K562 (cell line): ENCODE results near the gene PRM1. TPM values are rescaled to one million over a fixed set of nuclear protein-coding genes. Genes with fewer than 3 reads are reported as not detected.

Source experiments
- GABPB1 ChIP-seq: sonication (generic); formaldehyde crosslinking; IDR thresholded peaks from 2 replicates; pipeline ENCODE4 v1.8.0; 2022; ENCODE audit warnings: mild to moderate bottlenecking, missing genetic modification reagents
- GATAD2A ChIP-seq: fragments of 450-650 bp; IDR thresholded peaks from 2 replicates; pipeline ENCODE4 v1.6.1; 2017
- HDAC6 ChIP-seq: IDR thresholded peaks from 2 replicates; pipeline ENCODE4 v1.6.1; 2012; ENCODE audit warnings: low read depth, mild to moderate bottlenecking, control low read depth, inconsistent platforms, low read length, moderate library complexity
- RBBP5 ChIP-seq: fragments of 200-600 bp; sonication (generic); IDR thresholded peaks from 2 replicates; pipeline ENCODE4 v1.6.1; 2012; ENCODE audit warnings: borderline replicate concordance, mild to moderate bottlenecking, low read length, control low read depth, inconsistent platforms; ENCODE audit not compliant: insufficient read depth, poor library complexity, severe bottlenecking
- RFX5 ChIP-seq: IDR thresholded peaks from 2 replicates; pipeline ENCODE4 v1.6.1; 2011; ENCODE audit warnings: low read depth, mild to moderate bottlenecking, improper control_type of control experiment, low read length
- ZNF408 ChIP-seq: fragments of 250-450 bp; sonication (Bioruptor Pico); IDR thresholded peaks from 2 replicates; pipeline ENCODE4 v1.4.0; 2020; ENCODE audit warnings: low read depth, mild to moderate bottlenecking, moderate library complexity
- polyA plus RNA-seq, 8 experiments: library from polyadenylated mRNA; depleted of rRNA in 4 of 8; stranded (reverse) in 5 of 8; unstranded in 3 of 8; fragments of >200 nt; fragmentation: Nextera tagmentation in 2 of 8; fragmentation: Illumina TruSeq in 1 of 8; extraction: Ambion mirVana in 2 of 8; extraction: Trizol in 1 of 8; gene quantifications; 2 replicates each; pipeline versions ENCODE4 v1.2.1 to v1.2.3, GENCODE V29; 2011 to 2014; ENCODE audit warnings: inconsistent platforms in 1 of 8, missing spikeins in 1 of 8
- total RNA-seq, 7 experiments: library from RNA; depleted of rRNA in 6 of 7; stranded (reverse); fragments of >200 nt in 6 of 7; fragmentation: Illumina TruSeq in 2 of 7; extraction: Trizol in 2 of 7; gene quantifications; 2 replicates each; pipeline versions ENCODE4 v1.2.1 to v1.2.3, GENCODE V29; 2011 to 2021; ENCODE audit warnings: low replicate concordance in 1 of 7
- TF ChIP-seq, protein P1 (sequence below): sonication (generic); formaldehyde crosslinking; IDR thresholded peaks from 2 replicates; pipeline ENCODE4 v1.8.0; 2022; ENCODE audit warnings: mild to moderate bottlenecking, missing genetic modification reagents
- TF ChIP-seq, protein P2 (sequence below): sonication (generic); formaldehyde crosslinking; IDR thresholded peaks from 2 replicates; pipeline ENCODE4 v1.8.1; 2023; ENCODE audit warnings: missing genetic modification reagents, mild to moderate bottlenecking, borderline replicate concordance
- TF ChIP-seq, protein P3 (sequence below): fragments of 250-450 bp; sonication (Bioruptor Pico); IDR thresholded peaks from 2 replicates; pipeline ENCODE4 v1.5.0; 2021; ENCODE audit warnings: mild to moderate bottlenecking, moderate library complexity
- TF ChIP-seq, protein P4 (sequence below): fragments of 200-400 bp; formaldehyde crosslinking; IDR thresholded peaks from 2 replicates; pipeline ENCODE4 v1.6.1; 2017; ENCODE audit warnings: mild to moderate bottlenecking, low read depth, low read length, moderate library complexity

Gene PRM1
- total and polyA plus RNA-seq, 9 of the 15 experiments (the other 6 are each of a cell fraction or from before 2014, with no cell fraction given), result not detected

DNA sequence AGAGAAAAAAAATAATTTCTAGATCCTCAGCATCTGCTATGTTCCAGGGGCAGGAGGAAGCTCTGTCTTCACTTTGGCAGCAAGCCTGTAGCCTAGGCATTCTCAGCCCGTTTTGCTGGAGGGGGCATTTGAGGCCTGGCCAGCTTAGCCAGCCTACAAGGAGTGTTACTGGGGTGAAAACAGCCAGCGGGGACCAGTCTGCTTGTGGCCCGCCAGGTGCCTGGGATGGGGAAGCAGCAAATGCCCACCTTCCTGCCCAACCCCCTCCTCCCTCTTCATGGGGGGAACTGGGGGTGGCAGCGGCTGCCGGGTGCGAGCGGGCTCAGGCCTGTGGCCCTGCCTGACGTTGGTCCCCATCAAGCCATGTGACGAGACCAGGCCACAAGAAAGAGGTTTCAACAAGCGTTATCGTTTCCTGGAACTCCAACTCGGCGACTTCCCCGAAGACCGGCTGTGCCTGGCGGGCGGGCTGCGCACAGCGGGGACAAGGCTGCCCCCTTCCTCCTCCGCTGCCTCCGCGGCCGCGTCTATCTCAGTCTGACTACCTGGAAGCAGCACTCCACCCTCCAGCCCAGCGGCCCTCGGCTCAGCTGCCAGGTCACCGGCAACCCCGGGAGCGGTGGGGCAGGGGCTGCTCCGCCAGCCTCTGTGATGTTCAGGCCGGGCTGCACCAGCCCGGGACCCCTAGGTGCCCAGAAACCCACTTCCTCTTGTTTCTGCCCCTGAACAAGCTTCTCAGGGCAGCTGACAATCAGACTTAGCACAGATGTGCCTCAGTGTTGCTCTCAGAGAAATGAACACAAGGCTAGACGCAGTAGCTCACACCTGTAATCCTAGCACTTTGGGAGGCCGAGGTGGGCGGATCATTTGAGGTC lies 48.0 kb downstream of the PRM1 start (continued):
- TF ChIP-seq, protein P1, sequence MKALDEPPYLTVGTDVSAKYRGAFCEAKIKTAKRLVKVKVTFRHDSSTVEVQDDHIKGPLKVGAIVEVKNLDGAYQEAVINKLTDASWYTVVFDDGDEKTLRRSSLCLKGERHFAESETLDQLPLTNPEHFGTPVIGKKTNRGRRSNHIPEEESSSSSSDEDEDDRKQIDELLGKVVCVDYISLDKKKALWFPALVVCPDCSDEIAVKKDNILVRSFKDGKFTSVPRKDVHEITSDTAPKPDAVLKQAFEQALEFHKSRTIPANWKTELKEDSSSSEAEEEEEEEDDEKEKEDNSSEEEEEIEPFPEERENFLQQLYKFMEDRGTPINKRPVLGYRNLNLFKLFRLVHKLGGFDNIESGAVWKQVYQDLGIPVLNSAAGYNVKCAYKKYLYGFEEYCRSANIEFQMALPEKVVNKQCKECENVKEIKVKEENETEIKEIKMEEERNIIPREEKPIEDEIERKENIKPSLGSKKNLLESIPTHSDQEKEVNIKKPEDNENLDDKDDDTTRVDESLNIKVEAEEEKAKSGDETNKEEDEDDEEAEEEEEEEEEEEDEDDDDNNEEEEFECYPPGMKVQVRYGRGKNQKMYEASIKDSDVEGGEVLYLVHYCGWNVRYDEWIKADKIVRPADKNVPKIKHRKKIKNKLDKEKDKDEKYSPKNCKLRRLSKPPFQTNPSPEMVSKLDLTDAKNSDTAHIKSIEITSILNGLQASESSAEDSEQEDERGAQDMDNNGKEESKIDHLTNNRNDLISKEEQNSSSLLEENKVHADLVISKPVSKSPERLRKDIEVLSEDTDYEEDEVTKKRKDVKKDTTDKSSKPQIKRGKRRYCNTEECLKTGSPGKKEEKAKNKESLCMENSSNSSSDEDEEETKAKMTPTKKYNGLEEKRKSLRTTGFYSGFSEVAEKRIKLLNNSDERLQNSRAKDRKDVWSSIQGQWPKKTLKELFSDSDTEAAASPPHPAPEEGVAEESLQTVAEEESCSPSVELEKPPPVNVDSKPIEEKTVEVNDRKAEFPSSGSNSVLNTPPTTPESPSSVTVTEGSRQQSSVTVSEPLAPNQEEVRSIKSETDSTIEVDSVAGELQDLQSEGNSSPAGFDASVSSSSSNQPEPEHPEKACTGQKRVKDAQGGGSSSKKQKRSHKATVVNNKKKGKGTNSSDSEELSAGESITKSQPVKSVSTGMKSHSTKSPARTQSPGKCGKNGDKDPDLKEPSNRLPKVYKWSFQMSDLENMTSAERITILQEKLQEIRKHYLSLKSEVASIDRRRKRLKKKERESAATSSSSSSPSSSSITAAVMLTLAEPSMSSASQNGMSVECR (CRISPR knock-in tag), result no peak
- peak; percentile 60; the same call in 1 of the 2 replicates for TF ChIP-seq GABPB1 (CRISPR knock-in tag)
- TF ChIP-seq, protein P2, sequence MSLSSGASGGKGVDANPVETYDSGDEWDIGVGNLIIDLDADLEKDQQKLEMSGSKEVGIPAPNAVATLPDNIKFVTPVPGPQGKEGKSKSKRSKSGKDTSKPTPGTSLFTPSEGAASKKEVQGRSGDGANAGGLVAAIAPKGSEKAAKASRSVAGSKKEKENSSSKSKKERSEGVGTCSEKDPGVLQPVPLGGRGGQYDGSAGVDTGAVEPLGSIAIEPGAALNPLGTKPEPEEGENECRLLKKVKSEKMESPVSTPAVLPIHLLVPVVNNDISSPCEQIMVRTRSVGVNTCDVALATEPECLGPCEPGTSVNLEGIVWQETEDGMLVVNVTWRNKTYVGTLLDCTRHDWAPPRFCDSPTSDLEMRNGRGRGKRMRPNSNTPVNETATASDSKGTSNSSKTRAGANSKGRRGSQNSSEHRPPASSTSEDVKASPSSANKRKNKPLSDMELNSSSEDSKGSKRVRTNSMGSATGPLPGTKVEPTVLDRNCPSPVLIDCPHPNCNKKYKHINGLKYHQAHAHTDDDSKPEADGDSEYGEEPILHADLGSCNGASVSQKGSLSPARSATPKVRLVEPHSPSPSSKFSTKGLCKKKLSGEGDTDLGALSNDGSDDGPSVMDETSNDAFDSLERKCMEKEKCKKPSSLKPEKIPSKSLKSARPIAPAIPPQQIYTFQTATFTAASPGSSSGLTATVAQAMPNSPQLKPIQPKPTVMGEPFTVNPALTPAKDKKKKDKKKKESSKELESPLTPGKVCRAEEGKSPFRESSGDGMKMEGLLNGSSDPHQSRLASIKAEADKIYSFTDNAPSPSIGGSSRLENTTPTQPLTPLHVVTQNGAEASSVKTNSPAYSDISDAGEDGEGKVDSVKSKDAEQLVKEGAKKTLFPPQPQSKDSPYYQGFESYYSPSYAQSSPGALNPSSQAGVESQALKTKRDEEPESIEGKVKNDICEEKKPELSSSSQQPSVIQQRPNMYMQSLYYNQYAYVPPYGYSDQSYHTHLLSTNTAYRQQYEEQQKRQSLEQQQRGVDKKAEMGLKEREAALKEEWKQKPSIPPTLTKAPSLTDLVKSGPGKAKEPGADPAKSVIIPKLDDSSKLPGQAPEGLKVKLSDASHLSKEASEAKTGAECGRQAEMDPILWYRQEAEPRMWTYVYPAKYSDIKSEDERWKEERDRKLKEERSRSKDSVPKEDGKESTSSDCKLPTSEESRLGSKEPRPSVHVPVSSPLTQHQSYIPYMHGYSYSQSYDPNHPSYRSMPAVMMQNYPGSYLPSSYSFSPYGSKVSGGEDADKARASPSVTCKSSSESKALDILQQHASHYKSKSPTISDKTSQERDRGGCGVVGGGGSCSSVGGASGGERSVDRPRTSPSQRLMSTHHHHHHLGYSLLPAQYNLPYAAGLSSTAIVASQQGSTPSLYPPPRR (CRISPR knock-in tag), result 0 out of 2 replicates have a peak, but pooled peaks have one; percentile 47
- no peak for TF ChIP-seq ZNF408 (CRISPR knock-in tag)
- peak; percentile 71 for TF ChIP-seq RBBP5
- TF ChIP-seq, protein P3, sequence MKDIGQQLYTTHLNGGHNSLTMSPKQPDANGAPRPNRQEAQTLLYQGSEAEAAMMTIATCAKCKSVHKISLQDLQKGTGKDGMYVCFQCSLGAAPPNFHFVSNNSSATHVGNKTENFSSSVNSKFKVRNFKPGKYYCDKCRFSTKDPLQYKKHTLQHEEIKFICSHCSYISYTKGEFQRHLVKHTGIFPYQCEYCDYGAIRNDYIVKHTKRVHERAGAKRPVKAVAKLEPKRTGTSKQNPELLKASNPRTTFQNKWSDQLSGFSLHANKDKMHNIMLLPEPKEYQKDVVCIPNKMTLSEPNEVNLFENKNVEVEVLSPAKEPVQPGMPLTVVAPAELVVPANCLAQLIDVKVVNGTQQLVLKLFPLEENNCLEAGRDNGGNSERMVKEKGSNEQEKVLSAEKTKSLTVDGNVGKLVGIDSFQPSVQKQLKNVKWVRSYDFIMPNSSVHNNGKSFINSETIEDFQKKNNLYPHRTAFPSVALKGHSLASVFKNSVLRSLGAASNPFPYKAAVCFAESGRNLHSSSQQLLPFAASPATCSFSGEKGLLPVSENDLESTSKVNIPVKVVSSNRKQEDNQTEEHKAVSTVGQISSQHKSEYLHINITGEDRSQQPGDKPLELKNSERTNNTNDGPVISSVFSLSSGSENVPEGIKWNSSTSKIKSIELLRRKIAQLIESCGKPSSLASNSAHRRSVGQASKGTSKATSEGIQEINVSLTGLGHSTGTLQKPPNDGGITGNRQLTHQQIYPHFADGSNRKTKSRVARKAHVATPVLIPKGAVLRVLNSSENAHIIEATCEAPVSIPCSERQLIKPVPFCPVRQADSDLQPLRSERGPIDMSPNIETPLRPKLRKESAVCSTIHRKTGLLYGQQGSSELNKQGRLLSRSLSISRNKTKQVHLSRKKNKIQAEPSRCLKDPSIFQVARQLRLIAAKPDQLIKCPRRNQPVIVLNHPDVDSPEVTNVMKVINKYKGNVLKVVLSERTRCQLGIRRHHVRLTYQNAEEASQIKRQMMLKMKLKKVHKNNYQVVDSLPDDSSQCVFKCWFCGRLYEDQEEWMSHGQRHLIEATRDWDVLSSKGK (CRISPR knock-in tag), result no peak
- TF ChIP-seq, protein P4, sequence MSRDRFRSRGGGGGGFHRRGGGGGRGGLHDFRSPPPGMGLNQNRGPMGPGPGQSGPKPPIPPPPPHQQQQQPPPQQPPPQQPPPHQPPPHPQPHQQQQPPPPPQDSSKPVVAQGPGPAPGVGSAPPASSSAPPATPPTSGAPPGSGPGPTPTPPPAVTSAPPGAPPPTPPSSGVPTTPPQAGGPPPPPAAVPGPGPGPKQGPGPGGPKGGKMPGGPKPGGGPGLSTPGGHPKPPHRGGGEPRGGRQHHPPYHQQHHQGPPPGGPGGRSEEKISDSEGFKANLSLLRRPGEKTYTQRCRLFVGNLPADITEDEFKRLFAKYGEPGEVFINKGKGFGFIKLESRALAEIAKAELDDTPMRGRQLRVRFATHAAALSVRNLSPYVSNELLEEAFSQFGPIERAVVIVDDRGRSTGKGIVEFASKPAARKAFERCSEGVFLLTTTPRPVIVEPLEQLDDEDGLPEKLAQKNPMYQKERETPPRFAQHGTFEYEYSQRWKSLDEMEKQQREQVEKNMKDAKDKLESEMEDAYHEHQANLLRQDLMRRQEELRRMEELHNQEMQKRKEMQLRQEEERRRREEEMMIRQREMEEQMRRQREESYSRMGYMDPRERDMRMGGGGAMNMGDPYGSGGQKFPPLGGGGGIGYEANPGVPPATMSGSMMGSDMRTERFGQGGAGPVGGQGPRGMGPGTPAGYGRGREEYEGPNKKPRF, result no peak
- 0 out of 2 replicates have a peak, but pooled peaks have one; percentile 10 for TF ChIP-seq GATAD2A
- TF ChIP-seq HDAC6, result no peak
- TF ChIP-seq RFX5, result no peak
